ENCODE measurements around the gene TMEM150B.

The TMEM150B gene

GRCh38 chr19:55275851-55276719, 49.1 kb downstream of the TMEM150B start:
- Histone ChIP-seq H3K36me3 (ENCODE audit: insufficient read depth, low read length) (no peaks in the 10 kb centered on the region), H3K9me3 (ENCODE audit: control insufficient read depth, insufficient read depth, low read length) (no peaks in the 10 kb centered on the region), H3K4me1 (ENCODE audit: insufficient read depth, low read length) (peaks cover 9% of the 10 kb centered on the region; the same call in 1 of the 2 replicates), H3K9ac (ENCODE audit: low read depth, low read length) (no peak overlapping the region)

- 0 out of 2 replicates have a peak, but pooled peaks cover 2% of the 10 kb centered on the region for H3K4me1 ChIP-seq (ENCODE audit: insufficient read depth, low read length)
- H3K36me3 ChIP-seq (ENCODE audit: insufficient read depth, low read length): no peaks in the 10 kb centered on the region
- no peak overlapping the region for H3K9ac ChIP-seq (ENCODE audit: low read depth, low read length)
- H3K9me3 ChIP-seq (ENCODE audit: control insufficient read depth, insufficient read depth, low read length): no peaks in the 10 kb centered on the region
Measured at GRCh38 chr19:55273978-55274707, 51.0 kb downstream of the TMEM150B start.

GRCh38 chr19:55272142-55272541, 53.0 kb downstream of the TMEM150B start:
- Histone ChIP-seq H3K4me1 (ENCODE audit: insufficient read depth, low read length) (no peaks in the 10 kb centered on the region), H3K9me3 (ENCODE audit: control insufficient read depth, insufficient read depth, low read length) (no peaks in the 10 kb centered on the region), H3K9ac (ENCODE audit: low read depth, low read length) (no peak overlapping the region), H3K36me3 (ENCODE audit: insufficient read depth, low read length) (no peaks in the 10 kb centered on the region)

GRCh38 chr19:55270172-55270942, 54.8 kb downstream of the TMEM150B start:
- no peak overlapping the region for H3K9ac ChIP-seq (ENCODE audit: low read depth, low read length)
- H3K4me1 ChIP-seq (ENCODE audit: insufficient read depth, low read length): no peaks in the 10 kb centered on the region
- no peaks in the 10 kb centered on the region for H3K36me3 ChIP-seq (ENCODE audit: insufficient read depth, low read length)
- no peaks in the 10 kb centered on the region for H3K9me3 ChIP-seq (ENCODE audit: control insufficient read depth, insufficient read depth, low read length)

GRCh38 chr19:55269299-55269698, 55.8 kb downstream of the TMEM150B start:
- H3K36me3 ChIP-seq (ENCODE audit: insufficient read depth, low read length): no peaks in the 10 kb centered on the region
- H3K4me1 ChIP-seq (ENCODE audit: insufficient read depth, low read length): no peaks in the 10 kb centered on the region
- no peak overlapping the region for H3K9ac ChIP-seq (ENCODE audit: low read depth, low read length)
- no peaks in the 10 kb centered on the region for H3K9me3 ChIP-seq (ENCODE audit: control insufficient read depth, insufficient read depth, low read length)

- Histone ChIP-seq H3K36me3 (ENCODE audit: insufficient read depth, low read length) (no peaks in the 10 kb centered on the region), H3K9ac (ENCODE audit: low read depth, low read length) (no peak overlapping the region), H3K9me3 (ENCODE audit: control insufficient read depth, insufficient read depth, low read length) (no peaks in the 10 kb centered on the region), H3K4me1 (ENCODE audit: insufficient read depth, low read length) (no peaks in the 10 kb centered on the region)
Measured at GRCh38 chr19:55266840-55267239, 58.3 kb downstream of the TMEM150B start.

- Histone ChIP-seq H3K4me1 (ENCODE audit: insufficient read depth, low read length) (no peaks in the 10 kb centered on the region), H3K9ac (ENCODE audit: low read depth, low read length) (no peak overlapping the region), H3K9me3 (ENCODE audit: control insufficient read depth, insufficient read depth, low read length) (no peaks in the 10 kb centered on the region), H3K36me3 (ENCODE audit: insufficient read depth, low read length) (no peaks in the 10 kb centered on the region)
Measured at GRCh38 chr19:55266404-55266803, 58.7 kb downstream of the TMEM150B start.

- Histone ChIP-seq H3K36me3 (ENCODE audit: insufficient read depth, low read length) (no peaks in the 10 kb centered on the region), H3K9ac (ENCODE audit: low read depth, low read length) (no peak overlapping the region), H3K9me3 (ENCODE audit: control insufficient read depth, insufficient read depth, low read length) (no peaks in the 10 kb centered on the region), H3K4me1 (ENCODE audit: insufficient read depth, low read length) (no peaks in the 10 kb centered on the region)
Measured at GRCh38 chr19:55265723-55266386, 59.3 kb downstream of the TMEM150B start.

- H3K4me1 ChIP-seq (ENCODE audit: insufficient read depth, low read length): peaks cover 4% of the 10 kb centered on the region
- no peaks in the 10 kb centered on the region for H3K9me3 ChIP-seq (ENCODE audit: control insufficient read depth, insufficient read depth, low read length)
- H3K9ac ChIP-seq (ENCODE audit: low read depth, low read length): no peak overlapping the region
- no peaks in the 10 kb centered on the region for H3K36me3 ChIP-seq (ENCODE audit: insufficient read depth, low read length)
Measured at GRCh38 chr19:55265173-55265572, 60.0 kb downstream of the TMEM150B start.

- Histone ChIP-seq H3K36me3 (ENCODE audit: insufficient read depth, low read length) (no peaks in the 10 kb centered on the region), H3K4me1 (ENCODE audit: insufficient read depth, low read length) (peaks cover 4% of the 10 kb centered on the region), H3K9ac (ENCODE audit: low read depth, low read length) (no peak overlapping the region), H3K9me3 (ENCODE audit: control insufficient read depth, insufficient read depth, low read length) (no peaks in the 10 kb centered on the region)
Measured at GRCh38 chr19:55264531-55264930, 60.6 kb downstream of the TMEM150B start.
